ENCODE results near the gene ATG13. TPM values are rescaled to one million over a fixed set of nuclear protein-coding genes. Genes with fewer than 3 reads are reported as not detected.

ATG13 gene
- total RNA-seq, 2 donors from 2014 or later, result 58.3 to 61.3 TPM

- Histone ChIP-seq H3K27me3 (no peaks in the 10 kb centered on the region), H3K27ac (no peak overlapping the region), H3K4me1 (peaks cover 5% of the 10 kb centered on the region), H3K9ac (ENCODE audit: low read depth in 2 of 2, low read length in 2 of 2) (no peak overlapping the region), H3K36me3 (peaks cover 20% of the 10 kb centered on the region), H3K4me3 (no peak overlapping the region), H3K9me3 (no peaks in the 10 kb centered on the region)
- no peak for TF ChIP-seq CTCF (IDR thresholded peaks at IDR 0.05)
- intact Hi-C loops (cut with DNase I), result no loop called here
- no peak for DNase-seq
Measured at GRCh38 chr11:46696212-46696558, 78.8 kb downstream of the ATG13 start.

- H3K9ac ChIP-seq (ENCODE audit: low read depth in 2 of 2, low read length in 2 of 2), result no peak overlapping the region
- peaks cover 11% of the 10 kb centered on the region for H3K4me1 ChIP-seq
- H3K9me3 ChIP-seq, result no peaks in the 10 kb centered on the region
- H3K4me3 ChIP-seq, result no peak overlapping the region
- DNase-seq, result no peak
- H3K27ac ChIP-seq, result no peak overlapping the region
- H3K27me3 ChIP-seq, result no peaks in the 10 kb centered on the region
- no peak for TF ChIP-seq CTCF (IDR thresholded peaks at IDR 0.05)
- H3K36me3 ChIP-seq, result peaks cover 20% of the 10 kb centered on the region
- intact Hi-C loops (cut with DNase I), result no loop called here
Measured at GRCh38 chr11:46697303-46697702, 80.0 kb downstream of the ATG13 start.

GRCh38 chr11:46697723-46698122 lies 80.4 kb downstream of the ATG13 start:
- Histone ChIP-seq H3K4me1 (peaks cover 11% of the 10 kb centered on the region), H3K27ac (no peak overlapping the region), H3K9ac (ENCODE audit: low read depth in 2 of 2, low read length in 2 of 2) (no peak overlapping the region), H3K36me3 (peaks cover 24% of the 10 kb centered on the region), H3K27me3 (no peaks in the 10 kb centered on the region), H3K9me3 (no peaks in the 10 kb centered on the region), H3K4me3 (no peak overlapping the region)
- DNase-seq, result no peak
- intact Hi-C loops (cut with DNase I), result no loop called here
- TF ChIP-seq CTCF (IDR thresholded peaks at IDR 0.05), result no peak

- no peaks in the 10 kb centered on the region for H3K9me3 ChIP-seq
- intact Hi-C loops (cut with DNase I), result no loop called here
- no peak for TF ChIP-seq CTCF (IDR thresholded peaks at IDR 0.05)
- no peak for DNase-seq
- peaks cover 30% of the 10 kb centered on the region for H3K36me3 ChIP-seq
- no peaks in the 10 kb centered on the region for H3K27me3 ChIP-seq
- H3K9ac ChIP-seq (ENCODE audit: low read depth in 2 of 2, low read length in 2 of 2), result peak overlapping the region in 1 of 2 donors; percentile 9
- H3K4me1 ChIP-seq, result peaks cover 11% of the 10 kb centered on the region
- H3K27ac ChIP-seq, result no peak overlapping the region
- peak overlapping the region; percentile 98 for H3K4me3 ChIP-seq
Measured at GRCh38 chr11:46698597-46698996, 81.2 kb downstream of the ATG13 start.

GRCh38 chr11:46700241-46701077 lies 83.1 kb downstream of the ATG13 start, which contains the start of the genes ARHGAP1 and ZNF408:
TSS of gene ARHGAP1 (minus strand) at chr11:46700619. CDS start at chr11:46696107, 4,512 bp downstream.
TSS of gene ZNF408 (plus strand) at chr11:46701031. CDS start at chr11:46701048, 17 bp downstream.
- peak within 1 kb of the TSS; percentile 83 to 95 for H3K9ac ChIP-seq (ENCODE audit: low read depth in 2 of 2, low read length in 2 of 2)
- H3K9me3 ChIP-seq, result no peaks in the 10 kb centered on the region
- peaks cover 11% of the 10 kb centered on the region for H3K4me1 ChIP-seq
- intact Hi-C loops (cut with DNase I), result no loop called here
- DNase-seq, result peak; percentile 100
- TF ChIP-seq CTCF (IDR thresholded peaks at IDR 0.05), result no peak
- H3K36me3 ChIP-seq, result peaks cover 32% of the 10 kb centered on the region
- peak within 1 kb of the TSS; percentile 93 for H3K27ac ChIP-seq
- peak within 1 kb of the TSS; percentile 98 for H3K4me3 ChIP-seq
- H3K27me3 ChIP-seq, result no peaks in the 10 kb centered on the region

Measured in colonic mucosa (tissue), 4 donors.